ENCODE results near the gene FANCD2OS. TPM values are rescaled to one million over a fixed set of nuclear protein-coding genes. Genes with fewer than 3 reads are reported as not detected.
"Not testable (repeated sequence)": the region's sequence is repeated elsewhere in the genome, so short reads cannot be mapped to it uniquely, and the experiment has no call there.

FANCD2OS gene, protein sequence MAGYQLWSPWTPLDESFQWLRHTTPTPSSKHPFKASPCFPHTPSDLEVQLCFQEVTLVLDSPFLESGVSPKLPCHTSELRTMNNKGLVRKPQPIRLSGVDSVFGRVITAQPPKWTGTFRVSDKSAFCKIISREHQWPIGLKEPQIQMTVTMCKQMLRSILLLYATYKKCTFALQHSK
- not detected in 2 replicates for polyA plus RNA-seq (2014; cell fraction: cytosol; rRNA removed)
- not detected in 2 replicates for polyA plus RNA-seq (2014; cell fraction: nucleus; rRNA removed)

GRCh38 chr3:10108091-10108490 lies at the start of gene FANCD2OS:
Gene FANCD2OS, minus strand, starts transcription at chr3:10108255. Its CDS starts 3,481 bp downstream, at chr3:10104774.
- no peak for DNase-seq (ENCODE audit: low spot score)

- DNase-seq (ENCODE audit: low spot score), result peak; percentile 85
Measured at GRCh38 chr3:10157031-10157430, 49.0 kb upstream of the FANCD2OS start.

GRCh38 chr3:10155658-10156057 lies 47.6 kb upstream of the FANCD2OS start:
- no peak for DNase-seq (ENCODE audit: low spot score)

DNA sequence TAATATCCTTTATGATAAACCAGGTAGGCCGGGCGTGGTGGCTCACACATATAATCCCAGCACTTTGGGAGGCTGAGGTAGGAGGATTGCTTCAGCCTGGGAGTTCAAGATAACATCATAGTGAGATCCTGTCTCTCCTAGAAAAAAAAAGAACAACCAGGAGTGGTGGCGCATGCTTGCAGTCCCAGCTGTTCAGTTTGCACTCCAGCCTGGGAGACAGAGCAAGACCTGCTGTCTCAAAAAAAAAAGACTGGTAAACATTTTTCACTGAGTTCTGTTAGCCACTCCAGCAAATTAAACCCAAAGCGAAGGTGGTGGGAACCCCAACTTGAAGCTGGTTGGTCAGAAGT lies 47.0 kb upstream of the FANCD2OS start:
- no peak for DNase-seq (ENCODE audit: low spot score)

DNA sequence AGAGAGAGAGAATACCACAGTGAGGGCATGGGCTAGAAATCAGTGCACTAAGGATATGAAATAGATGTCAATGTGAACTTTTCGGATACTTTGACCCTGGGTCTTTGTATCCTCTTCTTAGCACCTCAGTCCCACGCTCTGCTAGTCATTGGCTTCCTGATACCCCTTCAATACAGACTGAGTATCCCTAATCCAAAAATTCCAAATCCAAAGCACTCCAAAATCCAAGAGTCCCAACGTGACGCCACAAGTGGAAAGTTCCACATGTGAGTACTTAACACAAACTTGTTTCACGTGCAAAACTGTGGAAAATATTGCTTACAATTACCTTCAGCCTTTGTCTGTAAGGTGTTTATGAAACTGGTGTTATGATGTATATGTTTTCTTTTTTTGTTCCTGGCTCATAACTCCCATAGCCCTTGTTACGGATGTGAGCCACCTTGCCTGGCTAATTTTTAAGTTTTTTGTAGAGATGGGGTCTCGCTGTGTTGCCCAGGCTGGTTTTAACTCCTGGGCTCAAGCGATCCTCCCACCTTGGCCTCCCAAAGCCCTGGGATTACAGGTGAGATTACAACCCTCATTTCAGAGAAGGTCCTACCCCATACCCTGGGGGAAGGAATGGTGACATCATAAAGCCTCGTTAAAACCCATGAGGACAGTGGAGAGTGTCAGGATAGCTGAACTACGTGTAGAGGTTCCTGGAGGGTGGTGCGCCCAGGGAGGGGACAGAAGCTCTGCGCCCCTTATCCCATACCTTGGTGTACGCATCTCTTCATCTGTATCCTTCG lies 46.5 kb upstream of the FANCD2OS start:
- DNase-seq (ENCODE audit: low spot score), result no peak

GRCh38 chr3:10150987-10151386 lies 42.9 kb upstream of the FANCD2OS start:
- DNase-seq (ENCODE audit: low spot score), result no peak

DNA sequence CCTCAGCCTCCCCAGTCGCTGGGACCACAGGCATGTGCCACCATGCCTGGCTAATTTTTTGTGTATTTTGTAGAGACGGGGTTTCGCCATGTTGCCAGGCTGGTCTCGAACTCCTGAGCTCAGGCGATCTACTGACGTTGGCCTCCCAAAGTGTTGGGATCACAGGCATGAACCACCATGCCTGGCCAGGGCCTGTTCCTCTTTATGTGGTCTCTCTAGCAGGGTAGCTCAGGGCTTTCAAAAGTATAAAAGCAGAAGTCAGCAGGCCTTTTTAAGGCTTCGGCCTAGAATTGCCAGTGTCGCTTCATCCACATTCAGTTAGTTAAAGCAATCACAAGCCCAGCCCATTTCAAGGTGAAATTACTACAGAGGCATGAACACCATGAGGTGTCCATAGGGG lies 41.2 kb upstream of the FANCD2OS start:
- DNase-seq (ENCODE audit: low spot score), result no peak

- DNase-seq (ENCODE audit: low spot score), result no peak
Measured at GRCh38 chr3:10145685-10146084, 37.6 kb upstream of the FANCD2OS start.

DNA sequence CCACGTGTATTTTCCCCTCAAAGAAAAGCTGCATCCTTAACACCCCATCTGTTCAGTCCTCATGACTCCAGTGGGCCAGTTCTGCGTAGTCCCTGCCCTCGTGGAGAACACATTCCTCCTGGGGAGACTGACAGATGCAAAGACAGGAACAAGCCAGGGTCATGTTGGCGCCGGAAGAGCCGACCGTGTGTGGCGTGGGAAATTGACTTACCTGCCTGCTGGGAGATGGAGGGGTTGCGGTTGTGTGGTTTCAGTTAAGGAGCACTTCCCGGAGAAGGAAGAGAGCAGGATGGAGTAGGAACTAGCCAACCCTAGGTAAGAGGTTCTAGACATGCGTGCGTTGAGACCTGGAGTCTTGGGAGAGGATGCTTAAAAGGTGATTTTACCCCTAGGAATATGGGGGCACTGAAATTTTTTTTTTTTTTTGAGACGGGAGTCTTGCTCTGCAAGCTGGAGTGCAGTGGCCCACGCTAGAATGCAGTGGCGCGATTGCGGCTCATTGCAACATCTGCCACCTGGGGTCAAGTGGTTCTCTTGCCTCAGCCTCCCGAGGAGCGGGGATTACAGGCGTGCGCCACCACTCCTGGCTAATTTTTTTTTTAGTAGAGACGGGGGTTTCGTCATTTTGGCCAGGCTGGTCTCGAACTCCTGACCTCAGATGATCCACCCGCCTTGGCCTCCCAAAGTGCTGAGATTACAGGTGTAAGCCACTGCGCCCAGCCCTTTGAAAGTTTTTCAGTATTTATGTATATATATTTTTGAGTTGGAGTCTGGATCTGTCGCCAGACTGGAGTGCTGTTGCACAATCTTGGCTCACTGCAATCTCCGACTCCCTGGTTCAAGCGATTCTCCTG lies 34.9 kb upstream of the FANCD2OS start:
- DNase-seq (ENCODE audit: low spot score), result peak; percentile 51

DNA sequence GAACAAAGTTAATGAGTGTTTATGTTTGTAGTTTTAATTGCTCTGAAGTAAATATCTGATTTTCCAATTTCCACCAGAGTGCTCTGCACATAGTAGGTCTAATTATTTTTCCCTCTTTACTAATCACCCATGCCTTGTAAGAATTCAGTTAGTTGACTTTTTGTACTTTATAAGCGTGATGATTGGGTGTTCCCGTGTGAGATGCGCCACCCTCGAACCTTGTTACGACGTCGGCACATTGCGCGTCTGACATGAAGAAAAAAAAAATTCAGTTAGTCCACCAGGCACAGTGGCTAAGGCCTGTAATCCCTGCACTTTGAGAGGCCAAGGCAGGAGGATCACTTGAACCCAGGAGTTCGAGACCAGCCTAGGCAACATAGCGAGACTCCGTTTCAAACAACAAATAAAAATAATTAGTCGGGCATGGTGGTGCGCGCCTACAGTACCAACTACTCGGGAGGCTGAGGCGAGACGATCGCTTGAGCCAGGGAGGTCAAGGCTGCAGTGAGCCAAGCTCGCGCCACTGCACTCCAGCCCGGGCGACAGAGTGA lies 33.0 kb upstream of the FANCD2OS start:
- no peak for DNase-seq (ENCODE audit: low spot score)

GRCh38 chr3:10137178-10137577 lies 29.1 kb upstream of the FANCD2OS start:
- no peak for DNase-seq (ENCODE audit: low spot score)

- no peak for DNase-seq (ENCODE audit: low spot score)
Measured at GRCh38 chr3:10136426-10137005, 28.5 kb upstream of the FANCD2OS start.

DNA sequence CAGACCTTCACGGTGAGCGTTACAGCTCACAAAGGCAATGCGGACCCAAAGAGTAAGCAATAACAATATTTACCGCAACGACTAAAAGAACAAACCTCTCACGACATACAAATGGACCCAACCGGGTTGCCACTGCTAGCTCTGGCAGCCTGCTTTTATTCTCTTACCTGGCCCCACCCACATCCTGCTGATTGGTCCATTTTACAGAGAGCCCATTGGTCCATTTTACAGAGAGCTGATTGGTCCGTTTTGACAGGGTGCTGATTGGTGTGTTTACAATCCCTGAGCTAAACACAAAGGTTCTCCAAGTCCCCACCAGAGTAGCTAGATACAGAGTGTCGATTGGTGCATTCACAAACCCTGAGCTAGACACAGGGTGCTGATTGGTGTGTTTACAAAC lies 27.8 kb upstream of the FANCD2OS start:
- DNase-seq (ENCODE audit: low spot score), result not testable (repeated sequence)

- no peak for DNase-seq (ENCODE audit: low spot score)
Measured at GRCh38 chr3:10122724-10123123, 14.7 kb upstream of the FANCD2OS start.

DNA sequence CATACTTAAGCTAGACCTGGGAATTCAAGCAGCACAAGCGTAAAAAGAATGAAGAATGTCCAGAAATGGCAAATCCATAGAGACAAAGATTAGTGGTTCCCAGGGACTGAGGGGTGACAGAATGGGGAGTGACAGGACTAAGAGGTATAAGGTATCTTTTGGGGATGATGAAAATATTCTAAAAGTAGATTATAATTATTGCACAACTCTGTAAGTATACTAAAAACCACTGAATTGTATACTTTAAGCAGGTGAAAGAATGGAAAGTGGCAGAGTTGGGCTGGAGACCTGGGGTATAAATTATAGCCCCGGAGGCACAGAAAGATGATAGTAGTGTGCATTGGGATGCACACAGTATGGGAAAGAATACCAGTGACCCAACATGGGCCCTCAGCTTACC lies 13.0 kb upstream of the FANCD2OS start:
- DNase-seq (ENCODE audit: low spot score), result no peak

DNA sequence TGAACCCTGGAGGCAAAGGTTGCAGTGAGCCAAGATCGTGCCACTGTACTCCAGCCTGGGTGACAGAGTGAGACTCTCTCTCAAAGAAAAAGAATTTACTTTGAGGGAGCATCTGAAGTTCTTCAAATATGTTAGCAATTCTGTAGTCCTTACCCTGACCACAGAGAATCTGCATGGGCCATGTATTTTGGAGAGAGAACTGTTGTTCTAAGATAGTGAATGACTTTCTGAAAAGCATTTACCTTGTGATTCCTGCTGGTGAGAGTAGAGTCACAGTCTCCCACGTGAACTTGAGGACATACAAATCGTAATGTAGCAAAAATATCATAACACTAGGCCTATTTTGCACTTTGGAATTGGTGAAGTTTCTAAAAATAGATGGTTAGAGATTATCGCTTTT lies 11.3 kb upstream of the FANCD2OS start:
- DNase-seq (ENCODE audit: low spot score), result no peak

DNA sequence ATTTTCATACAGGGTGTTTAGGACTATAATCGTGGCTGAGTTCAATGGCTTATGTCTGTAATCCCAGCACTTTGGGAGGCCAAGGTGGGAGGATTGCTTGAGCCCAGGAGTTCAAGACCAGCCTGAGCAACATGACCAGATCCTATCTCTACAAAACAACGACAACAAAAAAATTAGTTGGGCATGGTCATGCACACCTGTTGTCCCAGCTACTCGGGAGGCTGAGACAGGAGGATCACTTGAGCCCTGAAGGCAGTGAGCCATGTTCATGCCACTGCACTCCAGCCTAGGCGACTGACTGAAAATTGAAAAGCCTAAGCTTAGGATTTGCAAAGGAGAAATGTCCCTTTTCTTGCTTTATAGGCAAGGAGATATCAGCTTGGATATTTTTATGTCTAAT lies 8.9 kb upstream of the FANCD2OS start:
- DNase-seq (ENCODE audit: low spot score), result no peak

GRCh38 chr3:10116138-10116460 lies 8.0 kb upstream of the FANCD2OS start:
- DNase-seq (ENCODE audit: low spot score), result no peak

- peak; percentile 99 for DNase-seq (ENCODE audit: low spot score)
Measured at GRCh38 chr3:10115326-10116137, 7.5 kb upstream of the FANCD2OS start, which contains the start of gene BRK1. Gene BRK1, plus strand, starts transcription at chr3:10115675. Its CDS starts 27 bp downstream, at chr3:10115702.

DNA sequence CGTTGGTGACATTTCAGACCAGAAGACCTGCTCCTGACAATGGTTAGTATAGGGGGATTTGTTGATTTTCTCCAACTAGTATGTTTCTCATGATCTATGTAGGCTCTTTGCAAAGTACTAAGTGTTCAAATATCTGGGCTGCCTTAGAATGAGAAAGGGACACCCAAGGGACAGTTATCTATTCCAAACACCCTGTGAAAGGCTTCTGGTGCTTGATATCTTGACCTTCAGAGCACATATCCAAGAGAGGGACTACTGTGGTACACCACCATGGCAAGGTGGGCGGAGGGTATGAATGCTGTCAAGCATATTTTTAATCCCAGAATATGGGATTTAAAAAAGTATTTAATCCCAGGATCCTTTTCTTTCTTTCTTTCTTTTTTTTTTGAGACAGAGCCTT lies 1.1 kb downstream of the FANCD2OS start:
- DNase-seq (ENCODE audit: low spot score), result no peak

GRCh38 chr3:10099041-10099440 lies 9.0 kb downstream of the FANCD2OS start:
- DNase-seq (ENCODE audit: low spot score), result no peak
